K562 (cell line): ENCODE measurements around the gene WT1. TPM values are rescaled to one million over a fixed set of nuclear protein-coding genes. Genes with fewer than 3 reads are reported as not detected.

ENCODE experiments used
- FIP1L1 ChIP-seq: fragments of 200-400 bp; formaldehyde crosslinking; IDR thresholded peaks from 2 replicates; pipeline ENCODE4 v1.6.1; 2018; ENCODE audit warnings: mild to moderate bottlenecking, low read depth, low read length; ENCODE audit not compliant: poor library complexity, severe bottlenecking
- FOXJ2 ChIP-seq: fragments of 200-800 bp; sonication (Bioruptor generic); IDR thresholded peaks from 2 replicates; pipeline ENCODE4 v1.6.1; 2016; ENCODE audit warnings: missing genetic modification characterization, missing compliant biosample characterization
- GTF2F1 ChIP-seq: IDR thresholded peaks from 2 replicates; pipeline ENCODE4 v1.6.1; 2011; ENCODE audit warnings: low read depth, low read length, improper control_type of control experiment
- HNRNPL ChIP-seq: fragments of 200-400 bp; formaldehyde crosslinking; IDR thresholded peaks from 2 replicates; pipeline ENCODE4 v1.6.1; 2017; ENCODE audit warnings: low read depth, mild to moderate bottlenecking, low read length
- POLR2A ChIP-seq: fragments of 450-650 bp; conservative IDR thresholded peaks from 2 replicates; pipeline ENCODE4 v1.6.1; 2016
- PTRF ChIP-seq: fragments of 450-650 bp; IDR thresholded peaks from 2 replicates; pipeline ENCODE4 v1.6.1; 2016; ENCODE audit warnings: mild to moderate bottlenecking, missing genetic modification characterization, missing compliant biosample characterization
- SIN3A ChIP-seq, 2 experiments: fragments of 150-350 bp in 1 of 2; IDR thresholded peaks; 2 replicates each; pipeline ENCODE4 v1.6.1; 2011 to 2016; ENCODE audit warnings: borderline replicate concordance in 2 of 2, low read depth in 2 of 2, low read length in 2 of 2, mild to moderate bottlenecking in 2 of 2, moderate library complexity in 2 of 2; ENCODE audit not compliant: control insufficient read depth in 1 of 2
- SMARCC2 ChIP-seq: fragments of 450-650 bp; IDR thresholded peaks from 2 replicates; pipeline ENCODE4 v1.6.1; 2017; ENCODE audit warnings: antibody characterized with exemption, moderate library complexity, mild to moderate bottlenecking, low read depth
- SP1 ChIP-seq: sonication (generic); formaldehyde crosslinking; IDR thresholded peaks from 2 replicates; pipeline ENCODE4 v1.8.1; 2022; ENCODE audit warnings: mild to moderate bottlenecking, missing genetic modification reagents
- TBP ChIP-seq: optimal IDR thresholded peaks from 2 replicates; pipeline ENCODE3; 2011; ENCODE audit warnings: low read depth, low read length, improper control_type of control experiment
- WHSC1 ChIP-seq: IDR thresholded peaks from one replicate; pipeline ENCODE4 v1.6.1; 2012; ENCODE audit warnings: low read length, control low read depth, inconsistent platforms
- ZNF224 ChIP-seq: sonication (generic); formaldehyde crosslinking; IDR thresholded peaks from 2 replicates; pipeline ENCODE4 v1.8.0; 2022; ENCODE audit warnings: mild to moderate bottlenecking, missing genetic modification reagents
- polyA plus RNA-seq, 8 experiments: library from polyadenylated mRNA; depleted of rRNA in 4 of 8; stranded (reverse) in 5 of 8; unstranded in 3 of 8; fragments of >200 nt; fragmentation: Nextera tagmentation in 2 of 8; fragmentation: Illumina TruSeq in 1 of 8; extraction: Ambion mirVana in 2 of 8; extraction: Trizol in 1 of 8; gene quantifications; 2 replicates each; pipeline versions ENCODE4 v1.2.1 to v1.2.3, GENCODE V29; 2011 to 2014; ENCODE audit warnings: inconsistent platforms in 1 of 8, missing spikeins in 1 of 8
- total RNA-seq, 7 experiments: library from RNA; depleted of rRNA in 6 of 7; stranded (reverse); fragments of >200 nt in 6 of 7; fragmentation: Illumina TruSeq in 2 of 7; extraction: Trizol in 2 of 7; gene quantifications; 2 replicates each; pipeline versions ENCODE4 v1.2.1 to v1.2.3, GENCODE V29; 2011 to 2021; ENCODE audit warnings: low replicate concordance in 1 of 7
- TF ChIP-seq, protein P1 (sequence below): fragments of 200-600 bp; sonication (generic); IDR thresholded peaks from one replicate; pipeline ENCODE4 v1.6.1; 2012; ENCODE audit warnings: mild to moderate bottlenecking, low read depth, low read length, inconsistent platforms
- TF ChIP-seq, protein P2 (sequence below): fragments of 450-650 bp; IDR thresholded peaks from 2 replicates; pipeline ENCODE4 v1.6.1; 2016

Gene WT1
- total and polyA plus RNA-seq, 9 of the 15 experiments (the other 6 are each of a cell fraction or from before 2014, with no cell fraction given) = 7.1 to 33.8 (median 19.4) TPM

DNA sequence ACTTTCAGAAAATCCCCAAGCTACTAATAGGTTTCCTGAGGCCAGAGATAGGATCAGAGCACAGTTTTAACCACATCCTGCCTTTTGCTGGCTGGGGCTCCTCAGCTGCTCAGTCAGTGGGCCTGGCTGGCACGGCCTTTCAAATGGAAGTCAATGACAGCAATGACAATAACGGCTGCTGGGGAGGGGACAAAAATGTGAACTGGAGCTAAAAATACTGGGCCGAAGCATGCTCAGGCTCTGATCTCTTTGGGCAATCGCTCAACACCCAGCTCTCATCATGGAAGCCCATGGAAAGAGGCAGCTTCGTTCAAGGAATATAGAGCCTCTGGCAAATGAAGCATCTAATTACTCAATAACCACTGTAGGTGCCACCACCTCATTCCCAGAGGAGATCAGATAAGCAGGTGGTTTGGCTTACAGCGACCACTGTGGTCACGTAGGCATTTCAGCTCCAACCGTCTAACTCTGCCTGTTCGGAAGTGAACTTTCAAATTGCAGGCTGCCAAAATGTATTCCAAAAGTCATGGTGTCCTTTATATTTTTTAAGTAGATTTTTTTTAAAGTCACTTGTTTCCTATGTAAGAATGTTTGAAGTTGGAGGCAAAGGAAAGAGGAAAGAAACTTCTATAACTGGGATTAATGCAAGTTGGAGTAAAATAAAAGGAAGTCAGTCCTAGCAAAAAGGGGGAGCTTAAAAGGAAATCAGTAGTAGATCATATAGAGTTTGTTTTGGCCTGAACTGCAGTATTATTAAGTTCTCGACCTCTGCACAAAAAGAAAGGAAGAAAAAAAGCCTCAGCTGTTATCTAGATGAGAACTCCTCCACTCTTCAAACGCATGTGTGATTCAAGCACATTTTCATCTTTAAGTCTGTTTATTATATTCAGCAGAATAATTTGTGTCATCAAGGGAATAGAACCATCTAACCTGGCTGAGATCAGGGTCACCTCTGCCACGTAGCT, 14.1 kb downstream of the WT1 start (continued):
- TF ChIP-seq, protein P1, sequence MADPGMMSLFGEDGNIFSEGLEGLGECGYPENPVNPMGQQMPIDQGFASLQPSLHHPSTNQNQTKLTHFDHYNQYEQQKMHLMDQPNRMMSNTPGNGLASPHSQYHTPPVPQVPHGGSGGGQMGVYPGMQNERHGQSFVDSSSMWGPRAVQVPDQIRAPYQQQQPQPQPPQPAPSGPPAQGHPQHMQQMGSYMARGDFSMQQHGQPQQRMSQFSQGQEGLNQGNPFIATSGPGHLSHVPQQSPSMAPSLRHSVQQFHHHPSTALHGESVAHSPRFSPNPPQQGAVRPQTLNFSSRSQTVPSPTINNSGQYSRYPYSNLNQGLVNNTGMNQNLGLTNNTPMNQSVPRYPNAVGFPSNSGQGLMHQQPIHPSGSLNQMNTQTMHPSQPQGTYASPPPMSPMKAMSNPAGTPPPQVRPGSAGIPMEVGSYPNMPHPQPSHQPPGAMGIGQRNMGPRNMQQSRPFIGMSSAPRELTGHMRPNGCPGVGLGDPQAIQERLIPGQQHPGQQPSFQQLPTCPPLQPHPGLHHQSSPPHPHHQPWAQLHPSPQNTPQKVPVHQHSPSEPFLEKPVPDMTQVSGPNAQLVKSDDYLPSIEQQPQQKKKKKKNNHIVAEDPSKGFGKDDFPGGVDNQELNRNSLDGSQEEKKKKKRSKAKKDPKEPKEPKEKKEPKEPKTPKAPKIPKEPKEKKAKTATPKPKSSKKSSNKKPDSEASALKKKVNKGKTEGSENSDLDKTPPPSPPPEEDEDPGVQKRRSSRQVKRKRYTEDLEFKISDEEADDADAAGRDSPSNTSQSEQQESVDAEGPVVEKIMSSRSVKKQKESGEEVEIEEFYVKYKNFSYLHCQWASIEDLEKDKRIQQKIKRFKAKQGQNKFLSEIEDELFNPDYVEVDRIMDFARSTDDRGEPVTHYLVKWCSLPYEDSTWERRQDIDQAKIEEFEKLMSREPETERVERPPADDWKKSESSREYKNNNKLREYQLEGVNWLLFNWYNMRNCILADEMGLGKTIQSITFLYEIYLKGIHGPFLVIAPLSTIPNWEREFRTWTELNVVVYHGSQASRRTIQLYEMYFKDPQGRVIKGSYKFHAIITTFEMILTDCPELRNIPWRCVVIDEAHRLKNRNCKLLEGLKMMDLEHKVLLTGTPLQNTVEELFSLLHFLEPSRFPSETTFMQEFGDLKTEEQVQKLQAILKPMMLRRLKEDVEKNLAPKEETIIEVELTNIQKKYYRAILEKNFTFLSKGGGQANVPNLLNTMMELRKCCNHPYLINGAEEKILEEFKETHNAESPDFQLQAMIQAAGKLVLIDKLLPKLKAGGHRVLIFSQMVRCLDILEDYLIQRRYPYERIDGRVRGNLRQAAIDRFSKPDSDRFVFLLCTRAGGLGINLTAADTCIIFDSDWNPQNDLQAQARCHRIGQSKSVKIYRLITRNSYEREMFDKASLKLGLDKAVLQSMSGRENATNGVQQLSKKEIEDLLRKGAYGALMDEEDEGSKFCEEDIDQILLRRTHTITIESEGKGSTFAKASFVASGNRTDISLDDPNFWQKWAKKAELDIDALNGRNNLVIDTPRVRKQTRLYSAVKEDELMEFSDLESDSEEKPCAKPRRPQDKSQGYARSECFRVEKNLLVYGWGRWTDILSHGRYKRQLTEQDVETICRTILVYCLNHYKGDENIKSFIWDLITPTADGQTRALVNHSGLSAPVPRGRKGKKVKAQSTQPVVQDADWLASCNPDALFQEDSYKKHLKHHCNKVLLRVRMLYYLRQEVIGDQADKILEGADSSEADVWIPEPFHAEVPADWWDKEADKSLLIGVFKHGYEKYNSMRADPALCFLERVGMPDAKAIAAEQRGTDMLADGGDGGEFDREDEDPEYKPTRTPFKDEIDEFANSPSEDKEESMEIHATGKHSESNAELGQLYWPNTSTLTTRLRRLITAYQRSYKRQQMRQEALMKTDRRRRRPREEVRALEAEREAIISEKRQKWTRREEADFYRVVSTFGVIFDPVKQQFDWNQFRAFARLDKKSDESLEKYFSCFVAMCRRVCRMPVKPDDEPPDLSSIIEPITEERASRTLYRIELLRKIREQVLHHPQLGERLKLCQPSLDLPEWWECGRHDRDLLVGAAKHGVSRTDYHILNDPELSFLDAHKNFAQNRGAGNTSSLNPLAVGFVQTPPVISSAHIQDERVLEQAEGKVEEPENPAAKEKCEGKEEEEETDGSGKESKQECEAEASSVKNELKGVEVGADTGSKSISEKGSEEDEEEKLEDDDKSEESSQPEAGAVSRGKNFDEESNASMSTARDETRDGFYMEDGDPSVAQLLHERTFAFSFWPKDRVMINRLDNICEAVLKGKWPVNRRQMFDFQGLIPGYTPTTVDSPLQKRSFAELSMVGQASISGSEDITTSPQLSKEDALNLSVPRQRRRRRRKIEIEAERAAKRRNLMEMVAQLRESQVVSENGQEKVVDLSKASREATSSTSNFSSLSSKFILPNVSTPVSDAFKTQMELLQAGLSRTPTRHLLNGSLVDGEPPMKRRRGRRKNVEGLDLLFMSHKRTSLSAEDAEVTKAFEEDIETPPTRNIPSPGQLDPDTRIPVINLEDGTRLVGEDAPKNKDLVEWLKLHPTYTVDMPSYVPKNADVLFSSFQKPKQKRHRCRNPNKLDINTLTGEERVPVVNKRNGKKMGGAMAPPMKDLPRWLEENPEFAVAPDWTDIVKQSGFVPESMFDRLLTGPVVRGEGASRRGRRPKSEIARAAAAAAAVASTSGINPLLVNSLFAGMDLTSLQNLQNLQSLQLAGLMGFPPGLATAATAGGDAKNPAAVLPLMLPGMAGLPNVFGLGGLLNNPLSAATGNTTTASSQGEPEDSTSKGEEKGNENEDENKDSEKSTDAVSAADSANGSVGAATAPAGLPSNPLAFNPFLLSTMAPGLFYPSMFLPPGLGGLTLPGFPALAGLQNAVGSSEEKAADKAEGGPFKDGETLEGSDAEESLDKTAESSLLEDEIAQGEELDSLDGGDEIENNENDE = no peak
- TF ChIP-seq POLR2A = peak; percentile 37; the same call in 1 of the 2 replicates
- TF ChIP-seq GTF2F1 = no peak
- no peak for TF ChIP-seq FIP1L1
- TF ChIP-seq PTRF (tag) = no peak
- no peak for TF ChIP-seq WHSC1
- TF ChIP-seq SIN3A (IDR thresholded peaks at IDR 0.05; ENCODE audit: borderline replicate concordance in 2 of 2, control insufficient read depth in 1 of 2, low read depth in 2 of 2, low read length in 2 of 2) = peak in 1 of 2 experiments; percentile 48; a peak in 1 of 4 replicates
- TF ChIP-seq TBP = no peak
- no peak for TF ChIP-seq HNRNPL
- no peak for TF ChIP-seq SP1 (CRISPR knock-in tag)
- no peak for TF ChIP-seq FOXJ2 (tag)
- TF ChIP-seq, protein P2, sequence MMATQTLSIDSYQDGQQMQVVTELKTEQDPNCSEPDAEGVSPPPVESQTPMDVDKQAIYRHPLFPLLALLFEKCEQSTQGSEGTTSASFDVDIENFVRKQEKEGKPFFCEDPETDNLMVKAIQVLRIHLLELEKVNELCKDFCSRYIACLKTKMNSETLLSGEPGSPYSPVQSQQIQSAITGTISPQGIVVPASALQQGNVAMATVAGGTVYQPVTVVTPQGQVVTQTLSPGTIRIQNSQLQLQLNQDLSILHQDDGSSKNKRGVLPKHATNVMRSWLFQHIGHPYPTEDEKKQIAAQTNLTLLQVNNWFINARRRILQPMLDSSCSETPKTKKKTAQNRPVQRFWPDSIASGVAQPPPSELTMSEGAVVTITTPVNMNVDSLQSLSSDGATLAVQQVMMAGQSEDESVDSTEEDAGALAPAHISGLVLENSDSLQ = peak; percentile 28; the same call in 1 of the 2 replicates
- no peak for TF ChIP-seq ZNF224 (CRISPR knock-in tag)
- peak; percentile 25; the same call in 1 of the 2 replicates for TF ChIP-seq SMARCC2
